Stimulated activated CD4-positive, alpha-beta T cell treated with anti-CD3 and anti-CD28 coated beads, TNF-alpha, amount 100 ng/mL, for 1 hour (primary cell): Measurements from ENCODE around the gene PTPRN2.
"Not testable (repeated sequence)": the region's sequence is repeated elsewhere in the genome, so short reads cannot be mapped to it uniquely, and the experiment has no call there.

Experiments used
- DNase-seq, 3 donors: peaks; one replicate each; pipeline ENCODE4 v3.0.0-alpha.2; 2020; ENCODE audit warnings: low read depth in 3 of 3, low spot score in 1 of 3

PTPRN2 gene

GRCh38 chr7:157668221-157668883, 919.3 kb downstream of the PTPRN2 start:
- no peak for DNase-seq

GRCh38 chr7:157667731-157668130, 919.9 kb downstream of the PTPRN2 start:
- no peak for DNase-seq

- no peak for DNase-seq
Measured at GRCh38 chr7:157667261-157667660, 920.4 kb downstream of the PTPRN2 start.

- no peak for DNase-seq
Measured at GRCh38 chr7:157666530-157667040, 921.0 kb downstream of the PTPRN2 start.

GRCh38 chr7:157665634-157665988, 922.0 kb downstream of the PTPRN2 start:
- not testable (repeated sequence) for DNase-seq

- DNase-seq, result no peak
Measured at GRCh38 chr7:157664871-157665633, 922.6 kb downstream of the PTPRN2 start.

- DNase-seq, result no peak
Measured at GRCh38 chr7:157664034-157664433, 923.6 kb downstream of the PTPRN2 start.

GRCh38 chr7:157662981-157663716, 924.5 kb downstream of the PTPRN2 start:
- DNase-seq, result no peak

GRCh38 chr7:157662110-157662791, 925.4 kb downstream of the PTPRN2 start:
- no peak for DNase-seq

- DNase-seq, result no peak
Measured at GRCh38 chr7:157661611-157661975, 926.0 kb downstream of the PTPRN2 start.

GRCh38 chr7:157660971-157661610, 926.5 kb downstream of the PTPRN2 start:
- DNase-seq, result no peak

GRCh38 chr7:157658851-157659412, 928.7 kb downstream of the PTPRN2 start:
- no peak for DNase-seq

- DNase-seq, result no peak
Measured at GRCh38 chr7:157657741-157658740, 929.6 kb downstream of the PTPRN2 start.

GRCh38 chr7:157656195-157656769, 931.3 kb downstream of the PTPRN2 start:
- no peak for DNase-seq

- DNase-seq, result no peak
Measured at GRCh38 chr7:157654350-157654749, 933.3 kb downstream of the PTPRN2 start.

GRCh38 chr7:157653827-157654207, 933.8 kb downstream of the PTPRN2 start:
- DNase-seq, result no peak

- no peak for DNase-seq
Measured at GRCh38 chr7:157652954-157653826, 934.4 kb downstream of the PTPRN2 start.
